GM19397 (cell line): ENCODE measurements around the gene PCNT.
"Not testable (repeated sequence)": the region's sequence is repeated elsewhere in the genome, so short reads cannot be mapped to it uniquely, and the experiment has no call there.

Source experiments
- ATAC-seq: cut with Tn5 transposase; IDR thresholded peaks from one replicate; pipeline ENCODE4 v1.9.1; 2021; ENCODE audit warnings: mild to moderate bottlenecking, moderate library complexity; ENCODE audit not compliant: unreplicated experiment

PCNT gene

DNA sequence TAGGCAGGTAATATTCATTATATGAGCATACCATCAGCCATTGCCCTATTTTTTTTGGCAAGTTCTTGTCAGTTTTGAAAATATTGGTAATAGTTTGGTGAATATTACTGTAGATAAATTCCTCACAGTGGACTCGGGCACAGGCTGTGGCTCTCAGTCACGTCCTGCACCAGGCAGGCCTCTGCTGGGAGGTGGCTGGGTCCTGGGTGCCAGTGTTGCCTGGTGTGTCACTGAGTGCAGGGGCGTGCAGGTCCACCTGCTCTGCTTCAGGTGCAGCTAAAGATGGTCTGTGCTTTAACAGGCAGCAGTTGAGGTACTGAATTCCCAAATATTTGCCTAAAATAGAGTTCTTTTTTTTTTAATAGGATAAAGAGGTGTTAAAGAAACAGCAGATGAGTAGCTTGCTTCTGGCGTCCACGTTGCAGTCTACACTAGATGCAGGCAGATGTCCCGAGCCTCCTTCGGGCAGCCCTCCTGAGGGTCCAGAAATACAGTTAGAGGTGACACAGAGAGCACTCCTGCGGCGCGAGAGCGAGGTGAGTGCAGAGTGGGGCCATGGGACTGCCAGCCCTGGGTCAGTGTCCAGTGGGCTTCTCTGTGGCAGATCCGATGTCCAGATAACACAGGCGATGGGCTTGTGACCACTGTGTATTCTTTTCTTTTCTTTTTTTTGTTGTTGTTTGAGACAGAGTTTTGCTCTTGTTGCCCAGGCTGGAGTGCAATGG is 77.4 kb downstream of the PCNT start:
- no peak for ATAC-seq

DNA sequence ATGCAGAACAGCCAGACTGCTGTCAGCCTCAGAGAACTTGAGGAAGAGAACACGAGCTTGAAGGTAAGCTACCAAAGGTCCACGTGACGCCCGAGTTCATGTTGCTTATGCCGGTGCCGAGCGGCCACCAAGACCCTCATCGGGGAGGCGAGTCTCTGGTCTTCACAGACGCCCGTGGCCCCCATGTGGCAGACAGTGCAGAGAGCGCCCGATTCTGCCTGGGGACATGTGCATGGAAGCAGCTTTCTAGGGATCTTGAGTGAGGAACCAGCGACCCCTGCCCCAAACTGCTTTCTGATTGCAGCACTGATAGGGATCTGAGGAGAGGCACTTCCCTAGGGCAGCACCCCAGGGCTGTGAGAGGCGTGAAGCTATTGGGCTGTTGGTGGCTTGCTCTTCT is 78.5 kb downstream of the PCNT start:
- ATAC-seq, result no peak

DNA sequence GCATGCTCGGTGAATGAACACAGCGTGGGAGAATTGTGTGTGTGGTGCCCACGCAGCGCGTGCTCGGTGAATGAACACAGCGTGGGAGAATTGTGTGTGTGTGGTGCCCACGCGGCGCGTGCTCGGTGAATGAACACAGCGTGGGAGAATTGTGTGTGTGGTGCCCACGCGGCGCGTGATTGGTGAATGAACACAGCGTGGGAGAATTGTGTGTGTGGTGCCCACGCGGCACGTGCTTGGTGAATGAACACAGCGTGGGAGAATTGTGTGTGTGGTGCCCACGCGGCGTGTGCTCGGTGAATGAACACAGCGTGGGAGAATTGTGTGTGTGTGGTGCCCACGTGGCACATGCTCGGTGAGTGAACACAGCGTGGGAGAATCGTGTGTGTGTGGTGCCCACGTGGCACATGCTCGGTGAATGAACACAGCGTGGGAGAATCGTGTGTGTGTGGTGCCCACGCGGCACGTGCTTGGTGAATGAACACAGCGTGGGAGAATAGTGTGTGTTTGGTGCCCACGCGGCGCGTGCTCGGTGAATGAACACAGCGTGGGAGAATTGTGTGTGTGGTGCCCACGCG is 79.4 kb downstream of the PCNT start:
- ATAC-seq, result not testable (repeated sequence)

DNA sequence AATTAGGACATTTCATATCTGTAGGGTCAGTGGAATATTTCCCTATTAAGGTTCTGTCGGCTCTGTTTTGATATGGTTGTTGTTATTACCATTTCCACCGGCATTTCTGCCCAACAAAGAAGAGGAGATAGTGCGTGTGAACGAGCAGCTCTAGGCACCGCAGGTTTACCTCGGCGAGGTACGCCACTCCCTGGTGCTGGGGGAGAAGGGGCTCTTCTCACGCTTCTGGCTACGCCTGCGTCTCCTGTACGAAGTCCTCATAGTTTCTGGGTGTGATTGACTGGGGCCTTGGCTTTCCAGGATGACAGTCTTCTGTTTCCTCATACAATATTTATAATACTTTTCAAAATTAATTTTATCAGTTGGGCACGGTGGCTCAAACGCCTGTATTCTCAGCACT is 80.3 kb downstream of the PCNT start:
- no peak for ATAC-seq

DNA sequence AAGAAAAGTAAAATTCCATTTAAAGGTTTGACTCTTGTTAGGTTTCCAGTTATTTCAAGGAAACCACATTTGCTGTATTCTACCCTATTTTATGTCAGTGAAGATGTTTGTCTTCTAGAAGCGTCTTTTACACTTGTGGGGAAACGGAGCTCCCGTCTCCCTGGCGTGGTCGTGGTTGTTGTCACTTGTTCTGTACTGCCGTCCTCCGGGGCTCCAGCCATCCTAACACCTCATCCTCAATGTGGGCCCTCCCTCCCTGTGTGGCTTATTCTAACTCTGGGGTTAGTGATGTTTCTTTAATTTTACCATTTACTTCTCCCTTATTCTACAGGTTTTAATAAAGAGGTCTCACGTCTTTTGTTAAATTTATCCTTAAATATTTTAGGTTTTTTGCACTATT is 82.0 kb downstream of the PCNT start:
- no peak for ATAC-seq

DNA sequence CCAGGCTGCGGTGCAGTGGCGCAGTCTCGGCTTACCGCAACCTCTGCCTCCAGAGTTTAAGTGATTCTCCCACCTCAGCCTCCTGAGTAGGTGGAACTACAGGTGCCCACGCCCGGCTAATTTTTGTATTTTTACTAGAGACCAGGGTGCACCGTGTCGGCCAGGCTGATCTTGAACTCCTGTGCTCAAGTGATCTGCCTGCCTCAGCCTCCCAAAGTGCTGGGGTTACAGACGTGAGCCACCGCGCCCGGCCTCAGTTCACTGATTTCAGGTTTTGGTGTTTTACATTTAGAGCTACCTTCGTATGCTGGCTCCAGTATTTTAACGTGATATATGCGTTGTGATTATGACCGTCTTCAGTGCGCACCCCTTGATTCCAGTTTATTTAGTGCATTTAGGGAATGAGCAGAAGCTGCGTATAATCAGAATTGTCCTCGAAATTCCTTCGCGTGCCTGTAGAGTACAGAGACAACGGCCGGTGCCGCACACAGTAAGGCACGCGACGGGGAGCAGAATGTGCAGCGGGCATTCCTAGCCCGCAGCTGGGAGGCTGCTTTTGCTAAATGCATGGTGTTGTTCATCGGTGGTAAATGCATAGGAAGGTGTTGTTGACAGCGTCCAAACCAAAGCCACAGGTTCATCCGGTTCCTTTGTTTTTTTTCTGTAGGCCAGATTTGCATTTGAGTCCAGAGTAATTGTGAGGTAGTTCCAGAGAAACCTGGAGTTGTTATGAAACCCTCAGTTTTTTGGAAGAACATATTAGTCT is 85.9 kb downstream of the PCNT start:
- ATAC-seq, result no peak

DNA sequence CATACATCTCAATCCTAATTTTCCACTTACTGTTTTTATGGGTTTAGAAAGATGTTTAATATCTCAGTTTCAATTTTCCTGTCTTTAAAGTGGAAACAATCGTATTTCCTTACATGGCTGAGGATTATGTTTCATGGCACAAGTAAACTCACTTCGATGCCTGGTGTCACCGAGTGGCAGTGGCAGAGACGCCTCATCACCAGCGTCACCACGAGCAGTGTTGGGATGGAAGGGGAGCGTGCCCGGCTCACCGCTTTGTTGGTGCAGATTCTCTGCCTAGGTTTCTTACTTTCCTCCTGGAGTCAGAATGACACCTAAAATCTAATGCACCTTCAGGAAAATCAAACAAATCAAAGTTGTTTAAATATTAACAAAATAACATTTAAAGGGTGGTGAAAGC is 86.6 kb downstream of the PCNT start:
- ATAC-seq, result no peak

DNA sequence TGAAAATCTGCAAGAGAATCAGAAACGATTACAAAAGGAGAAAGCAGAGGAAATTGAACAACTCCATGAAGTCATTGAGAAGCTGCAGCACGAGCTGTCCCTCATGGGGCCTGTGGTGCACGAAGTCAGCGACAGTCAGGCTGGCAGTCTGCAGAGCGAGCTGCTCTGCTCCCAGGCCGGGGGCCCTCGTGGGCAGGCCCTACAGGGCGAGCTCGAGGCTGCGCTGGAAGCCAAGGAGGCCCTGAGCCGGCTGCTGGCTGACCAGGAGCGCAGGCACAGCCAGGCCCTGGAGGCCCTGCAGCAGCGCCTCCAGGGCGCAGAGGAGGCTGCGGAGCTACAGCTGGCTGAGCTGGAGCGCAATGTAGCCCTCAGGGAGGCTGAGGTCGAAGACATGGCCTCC is 87.3 kb downstream of the PCNT start:
- no peak for ATAC-seq

DNA sequence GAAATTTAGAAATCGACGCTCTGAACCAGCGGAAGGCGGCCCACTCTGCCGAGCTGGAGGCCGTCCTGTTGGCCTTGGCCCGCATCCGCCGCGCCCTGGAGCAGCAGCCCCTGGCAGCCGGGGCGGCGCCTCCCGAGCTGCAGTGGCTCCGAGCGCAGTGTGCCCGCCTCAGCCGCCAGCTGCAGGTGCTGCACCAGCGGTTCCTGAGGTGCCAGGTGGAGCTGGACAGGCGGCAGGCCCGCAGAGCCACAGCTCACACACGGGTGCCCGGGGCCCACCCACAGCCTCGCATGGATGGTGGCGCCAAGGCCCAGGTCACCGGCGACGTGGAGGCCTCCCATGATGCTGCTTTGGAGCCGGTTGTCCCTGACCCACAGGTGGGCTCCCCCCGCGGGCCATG is 87.7 kb downstream of the PCNT start:
- ATAC-seq, result no peak

DNA sequence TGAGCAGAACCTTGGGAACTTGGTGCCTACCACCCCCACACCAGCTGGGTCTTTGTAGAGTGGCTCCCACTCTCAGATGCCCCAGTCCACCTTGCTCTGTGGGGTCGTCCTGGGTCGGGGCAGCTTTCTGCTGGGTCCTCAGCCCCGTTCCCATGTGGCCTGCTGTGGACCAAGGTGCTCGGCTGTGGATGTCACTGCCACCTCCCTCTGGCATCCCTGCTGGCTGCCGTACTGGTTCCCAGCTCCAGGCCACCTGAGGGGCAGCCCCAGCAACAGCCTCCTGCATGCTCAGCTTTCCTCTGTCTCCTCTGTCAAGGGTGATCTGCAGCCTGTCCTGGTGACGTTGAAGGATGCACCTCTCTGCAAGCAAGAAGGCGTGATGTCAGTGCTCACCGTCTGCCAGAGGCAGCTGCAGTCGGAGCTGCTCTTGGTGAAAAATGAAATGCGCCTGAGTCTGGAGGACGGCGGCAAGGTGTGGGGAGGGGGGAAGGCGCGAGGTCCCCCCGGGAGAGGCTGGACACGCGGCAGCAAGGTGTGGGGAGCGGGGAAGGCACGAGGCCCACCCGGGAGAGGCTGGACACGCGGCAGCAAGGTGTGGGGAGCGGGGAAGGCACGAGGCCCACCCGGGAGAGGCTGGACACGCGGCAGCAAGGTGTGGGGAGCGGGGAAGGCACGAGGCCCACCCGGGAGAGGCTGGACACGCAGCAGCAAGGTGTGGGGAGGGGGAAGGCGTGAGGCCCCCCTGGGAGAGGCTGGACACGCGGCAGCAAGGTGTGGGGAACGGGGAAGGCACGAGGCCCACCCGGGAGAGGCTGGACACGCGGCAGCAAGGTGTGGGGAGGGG is 88.8 kb downstream of the PCNT start:
- no peak for ATAC-seq

DNA sequence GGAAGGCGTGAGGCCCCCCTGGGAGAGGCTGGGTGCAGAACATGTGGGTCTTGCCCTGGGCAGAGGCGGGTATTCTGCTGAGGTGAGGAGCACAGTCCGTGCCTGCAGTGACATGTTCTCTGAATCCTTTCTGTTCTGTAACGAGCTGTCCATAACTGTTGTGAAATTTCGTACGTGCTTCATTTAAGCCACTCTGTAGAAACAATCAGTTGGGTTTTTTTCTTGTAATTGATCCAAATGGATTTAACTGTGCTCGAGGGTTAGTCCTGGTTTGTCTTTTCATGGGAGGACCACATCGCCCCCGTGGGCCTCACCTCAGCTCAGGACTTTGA is 89.4 kb downstream of the PCNT start:
- ATAC-seq, result no peak

DNA sequence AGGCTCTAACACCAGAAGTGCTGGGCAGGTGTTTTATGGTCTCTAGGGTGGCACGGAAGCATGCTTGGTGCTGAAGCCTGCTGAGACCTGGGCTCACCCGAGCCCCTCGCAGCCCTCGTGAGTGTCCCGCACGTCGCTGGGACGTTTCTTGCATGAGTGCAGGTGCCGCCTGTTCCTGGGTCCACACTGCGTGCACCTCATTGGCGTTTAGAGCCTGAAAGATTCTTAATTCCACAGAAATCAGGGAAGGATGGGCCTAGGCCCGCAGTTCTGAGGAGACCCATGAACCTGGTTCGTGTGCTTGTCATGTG is 91.0 kb downstream of the PCNT start:
- no peak for ATAC-seq

DNA sequence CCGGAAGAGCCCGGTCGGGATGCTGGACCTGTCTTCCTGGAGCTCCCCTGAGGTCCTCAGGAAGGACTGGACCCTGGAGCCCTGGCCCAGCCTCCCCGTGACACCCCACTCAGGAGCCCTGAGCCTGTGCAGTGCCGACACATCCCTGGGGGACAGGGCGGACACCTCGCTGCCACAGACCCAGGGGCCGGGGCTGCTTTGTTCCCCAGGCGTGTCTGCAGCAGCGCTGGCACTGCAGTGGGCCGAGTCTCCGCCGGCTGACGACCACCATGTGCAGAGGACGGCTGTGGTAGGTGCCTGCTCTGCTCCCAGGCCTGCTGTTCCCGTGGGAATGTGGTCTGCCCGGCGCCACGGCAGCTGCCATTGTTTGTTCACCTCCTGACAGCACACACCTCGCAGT is 92.6 kb downstream of the PCNT start:
- no peak for ATAC-seq

DNA sequence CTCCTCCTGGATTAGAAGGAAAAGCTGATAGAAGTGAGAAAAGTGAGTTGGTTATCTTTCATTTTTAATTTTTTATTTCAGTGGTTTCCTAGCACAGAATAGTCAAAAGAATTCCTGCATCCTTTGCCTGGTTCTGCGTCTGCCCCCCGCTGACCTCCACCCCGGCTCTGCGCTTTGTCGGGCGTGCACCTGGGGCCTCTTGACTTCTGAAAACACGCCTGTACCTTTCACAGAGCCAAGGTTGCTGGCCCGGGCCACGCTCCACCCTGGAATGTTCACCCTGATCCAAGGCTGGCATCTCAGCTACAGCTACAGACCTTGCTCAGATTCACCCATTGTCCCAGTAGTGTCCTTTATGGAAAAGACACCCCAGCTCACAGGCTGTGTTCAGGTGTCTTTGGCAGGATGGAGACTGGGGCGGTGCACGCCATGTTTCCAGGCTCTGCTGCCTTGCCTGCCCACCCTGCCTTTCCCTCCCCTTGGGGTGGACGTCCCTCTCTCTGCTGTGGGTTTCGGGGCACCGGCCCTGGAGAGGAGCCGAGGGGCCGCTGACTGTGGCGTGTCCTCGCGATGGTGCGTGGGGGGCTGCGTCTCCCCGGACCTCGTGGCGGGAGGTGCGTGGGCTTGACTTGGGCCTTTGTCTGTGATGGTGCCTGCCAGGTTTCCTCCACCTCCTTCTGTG is 94.5 kb downstream of the PCNT start:
- no peak for ATAC-seq

DNA sequence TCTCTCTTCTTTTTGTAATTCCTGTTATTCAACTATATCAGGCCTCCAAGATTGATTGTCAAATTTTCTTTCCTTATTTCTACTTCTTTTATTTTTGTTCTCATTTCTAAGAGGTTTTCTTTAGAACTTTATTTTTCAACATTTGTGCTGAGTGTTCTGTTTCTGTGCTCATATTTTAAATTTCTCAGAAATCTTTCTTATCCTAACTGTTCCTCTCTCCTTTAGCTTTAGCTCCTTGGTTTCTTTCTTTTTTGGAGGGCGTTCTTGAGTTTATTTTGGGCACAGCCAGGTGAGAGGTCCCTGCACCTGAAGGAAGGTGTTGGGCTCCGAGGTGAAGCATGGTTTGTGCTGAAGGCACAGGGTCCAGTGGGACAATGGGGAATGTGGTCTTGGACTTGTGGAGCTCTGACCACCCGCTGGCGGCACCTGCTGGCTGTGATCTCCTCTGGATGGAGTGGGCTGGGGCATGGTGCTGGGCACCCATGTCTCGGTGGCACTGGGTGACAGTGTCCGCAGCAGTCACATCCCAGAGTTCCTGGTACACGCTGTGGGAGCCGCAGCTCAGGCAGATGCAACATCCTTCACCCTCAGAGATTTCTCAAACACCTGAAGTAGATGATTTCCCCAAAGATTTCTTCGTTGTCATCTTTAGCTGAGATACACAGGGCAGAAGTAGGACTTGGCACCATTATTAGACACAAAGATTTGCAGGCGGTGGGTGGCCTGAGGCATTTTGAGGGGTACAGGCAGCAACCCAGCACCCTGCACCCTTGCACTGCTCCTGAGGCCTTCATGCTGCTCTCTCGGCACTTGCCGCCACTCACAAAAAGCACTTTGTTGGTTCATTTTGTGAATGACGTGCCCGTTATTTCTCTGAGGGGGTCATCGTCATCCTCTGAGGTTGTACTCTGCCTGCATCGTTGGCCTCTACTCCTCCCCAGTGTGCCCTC is 96.6 kb downstream of the PCNT start:
- no peak for ATAC-seq

DNA sequence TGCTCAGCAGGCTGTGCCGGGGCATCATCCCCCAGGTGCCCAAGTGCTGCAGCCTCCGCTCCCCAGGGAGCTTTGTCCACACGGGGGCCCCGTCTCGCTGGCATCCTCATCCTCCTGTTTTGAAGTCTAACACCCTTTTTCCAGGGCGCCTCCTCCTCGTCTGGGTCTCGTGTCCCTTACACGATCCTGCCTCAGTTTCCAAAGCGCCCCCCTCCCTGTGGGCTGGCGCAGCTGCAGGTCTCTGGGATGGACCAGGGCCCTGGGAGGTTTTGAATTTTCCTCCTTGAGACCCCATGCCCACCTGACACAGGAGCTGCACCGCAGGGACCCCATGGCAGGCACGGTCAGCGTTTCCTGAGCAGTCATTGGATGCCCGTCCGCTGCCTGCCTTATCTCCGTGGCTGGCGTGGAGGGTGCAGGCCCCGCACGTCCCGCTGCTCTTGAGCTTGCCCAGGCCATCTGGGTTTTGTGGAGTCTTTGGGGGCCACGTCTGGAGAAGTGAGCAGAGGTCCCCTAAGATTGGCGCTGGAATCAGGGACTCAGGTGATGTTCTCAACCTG is 97.3 kb downstream of the PCNT start:
- ATAC-seq, result no peak

DNA sequence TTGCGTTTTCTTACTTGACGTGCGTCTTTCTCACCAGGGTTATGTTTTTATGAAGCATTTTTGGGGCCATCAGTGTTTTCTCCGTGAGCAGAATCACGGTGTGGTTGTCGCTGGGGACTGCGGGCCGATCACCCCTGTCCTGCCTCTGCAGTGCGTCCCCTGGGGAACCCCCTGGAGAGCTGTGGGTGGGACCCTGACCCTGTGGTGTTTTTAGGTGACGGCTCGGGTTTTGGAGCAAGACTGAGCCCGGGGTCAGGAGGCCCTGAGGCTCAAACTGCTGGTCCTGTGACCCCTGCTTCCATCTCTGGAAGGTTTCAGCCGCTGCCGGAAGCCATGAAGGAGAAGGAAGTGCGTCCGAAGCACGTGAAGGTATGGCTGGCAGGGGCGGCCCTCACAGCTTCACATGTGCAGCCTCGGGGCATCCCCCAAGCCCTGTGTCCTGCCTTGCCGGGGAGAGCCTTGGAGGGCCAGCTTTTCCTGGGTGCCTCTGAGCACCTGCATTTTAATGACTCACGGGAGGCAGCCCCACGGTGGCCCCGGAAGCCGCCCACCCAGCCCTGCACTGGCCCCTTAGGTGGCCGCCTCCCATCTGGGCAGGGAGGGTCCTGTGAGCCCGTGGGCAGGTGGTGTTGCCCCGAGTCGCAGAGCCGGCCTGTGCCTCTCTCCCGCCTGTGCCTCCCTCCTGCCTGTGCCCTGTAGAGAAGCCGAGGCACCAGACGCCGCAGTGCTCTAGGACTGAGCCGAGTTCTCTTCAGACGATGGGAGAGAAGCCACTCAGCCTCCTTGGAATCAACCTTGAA is 98.0 kb downstream of the PCNT start:
- no peak for ATAC-seq

DNA sequence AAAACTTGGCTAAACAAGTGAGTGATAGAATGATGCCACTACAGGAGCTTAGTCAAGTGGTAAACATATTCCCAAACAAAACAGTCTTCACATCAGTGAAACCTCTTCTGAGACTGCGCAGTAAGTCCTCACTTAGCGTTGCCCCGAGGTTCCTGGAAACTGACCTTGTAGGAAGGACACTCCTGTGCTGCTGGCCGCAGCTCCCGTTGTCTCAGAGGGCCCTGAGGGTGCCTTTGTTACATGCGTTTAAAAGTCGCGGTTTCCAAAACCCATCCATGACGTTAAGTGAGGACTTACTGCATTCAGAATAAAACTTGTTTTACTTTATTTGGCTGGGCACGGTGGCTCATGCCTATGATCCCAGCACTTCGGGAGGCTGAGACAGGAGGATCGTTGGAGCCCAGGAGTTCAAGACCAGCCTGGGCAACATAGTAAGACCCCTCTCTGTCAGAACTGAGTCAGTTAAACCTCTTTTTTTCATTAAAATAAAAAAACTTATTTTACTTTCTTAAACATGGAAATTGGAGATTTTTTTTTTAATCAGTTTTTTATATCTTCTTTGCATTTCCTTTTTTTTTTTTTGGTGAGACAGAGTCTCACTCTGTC is 98.8 kb downstream of the PCNT start:
- no peak for ATAC-seq
